ENCODE results near the gene GTSE1. TPM values are rescaled to one million over a fixed set of nuclear protein-coding genes. Genes with fewer than 3 reads are reported as not detected.

The GTSE1 gene
- polyA plus RNA-seq, 3 donors = 0.04 TPM; not detected in 2

GRCh38 chr22:46259374-46259773, 37.3 kb upstream of the GTSE1 start:
- WGBS (ENCODE audit: insufficient coverage) = 0% methylated on average over 5 of the region's 12 CpGs

GRCh38 chr22:46260038-46260437, 36.6 kb upstream of the GTSE1 start:
- Histone ChIP-seq H3K9me3 (replicated peaks in 1 of 2; ENCODE audit: control insufficient read depth in 1 of 2, insufficient read depth in 1 of 2, low read length in 2 of 2) (peaks cover 4 to 11% of the 10 kb centered on the region in 2 donors), H3K4me1 (ENCODE audit: control insufficient read depth in 1 of 2, insufficient read depth in 2 of 2, low read length in 2 of 2) (peaks cover 17 to 24% of the 10 kb centered on the region in 2 donors), H3K27ac (ENCODE audit: low read depth in 1 of 2, low read length in 2 of 2) (no peak overlapping the region), H4K20me1 (ENCODE audit: insufficient read depth, low read length) (no peaks in the 10 kb centered on the region), H3K9ac (ENCODE audit: insufficient read depth, low read length, poor library complexity, severe bottlenecking) (no peak overlapping the region), H3K27me3 (ENCODE audit: control insufficient read depth in 2 of 2, insufficient read depth in 2 of 2, low read length in 2 of 2) (peaks cover 5 to 27% of the 10 kb centered on the region in 2 donors), H3K79me2 (ENCODE audit: insufficient read depth, low read length) (no peaks in the 10 kb centered on the region), H2AFZ (ENCODE audit: insufficient read depth, low read depth, low read length, poor library complexity, severe bottlenecking) (no peak overlapping the region), H3K4me3 (replicated peaks in 1 of 3; ENCODE audit: low read depth in 2 of 3, low read length in 3 of 3) (no peak overlapping the region), H3K36me3 (replicated peaks in 1 of 2; ENCODE audit: control insufficient read depth in 1 of 2, insufficient read depth in 2 of 2, low read length in 2 of 2) (no peaks in the 10 kb centered on the region), H3K4me2 (replicated peaks; ENCODE audit: extremely low read depth, low read length, poor library complexity, severe bottlenecking) (no peak overlapping the region)
- no peak for DNase-seq
- Mint-ChIP-seq H3K36me3 (peaks cover 12 to 21% of the 10 kb centered on the region in 2 donors), H3K27me3 (ENCODE audit: low read depth in 3 of 3) (peaks cover 25 to 33% (median 32%) of the 10 kb centered on the region in 3 donors), H3K4me3 (no peak overlapping the region), H3K4me1 (peaks cover 22% of the 10 kb centered on the region), H3K9me3 (peaks cover 8 to 28% (median 17%) of the 10 kb centered on the region in 7 donors), H3K27ac (peak overlapping the region in 1 of 7 donors; percentile 61)
- WGBS (ENCODE audit: insufficient coverage) = 88% methylated on average over 5 of the region's 6 CpGs
- intact Hi-C loops (cut with micrococcal nuclease) = no loop called here
- TF ChIP-seq CTCF (IDR thresholded peaks at IDR 0.05) = no peak

More at GRCh38 chr22:46259374-46259773, 37.3 kb upstream of the GTSE1 start:
- Mint-ChIP-seq H3K4me3 (no peak overlapping the region), H3K36me3 (peaks cover 12 to 20% of the 10 kb centered on the region in 2 donors), H3K27me3 (ENCODE audit: low read depth in 3 of 3) (peaks cover 23 to 31% (median 28%) of the 10 kb centered on the region in 3 donors), H3K9me3 (peaks cover 7 to 23% (median 17%) of the 10 kb centered on the region in 7 donors), H3K4me1 (peaks cover 23% of the 10 kb centered on the region), H3K27ac (peak overlapping the region in 2 of 7 donors; percentile 67 to 79)
- no peaks in the 10 kb centered on the region for H4K20me1 ChIP-seq (ENCODE audit: insufficient read depth, low read length)
- peaks cover 5 to 27% of the 10 kb centered on the region in 2 donors for H3K27me3 ChIP-seq (ENCODE audit: control insufficient read depth in 2 of 2, insufficient read depth in 2 of 2, low read length in 2 of 2)
- intact Hi-C loops (cut with micrococcal nuclease) = no loop called here
- DNase-seq = peak in 2 of 3 donors; percentile 12 to 35
- peak overlapping the region; percentile 14 for H3K4me2 ChIP-seq (replicated peaks; ENCODE audit: extremely low read depth, low read length, poor library complexity, severe bottlenecking)
- H2AFZ ChIP-seq (ENCODE audit: insufficient read depth, low read depth, low read length, poor library complexity, severe bottlenecking) = no peak overlapping the region
- peaks cover 4 to 11% of the 10 kb centered on the region in 2 donors for H3K9me3 ChIP-seq (replicated peaks in 1 of 2; ENCODE audit: control insufficient read depth in 1 of 2, insufficient read depth in 1 of 2, low read length in 2 of 2)
- no peaks in the 10 kb centered on the region for H3K79me2 ChIP-seq (ENCODE audit: insufficient read depth, low read length)
- H3K36me3 ChIP-seq (replicated peaks in 1 of 2; ENCODE audit: control insufficient read depth in 1 of 2, insufficient read depth in 2 of 2, low read length in 2 of 2) = no peaks in the 10 kb centered on the region
- H3K27ac ChIP-seq (ENCODE audit: low read depth in 1 of 2, low read length in 2 of 2) = no peak overlapping the region
- no peak for TF ChIP-seq CTCF (IDR thresholded peaks at IDR 0.05)
- H3K9ac ChIP-seq (ENCODE audit: insufficient read depth, low read length, poor library complexity, severe bottlenecking) = no peak overlapping the region
- peaks cover 17 to 24% of the 10 kb centered on the region in 2 donors for H3K4me1 ChIP-seq (ENCODE audit: control insufficient read depth in 1 of 2, insufficient read depth in 2 of 2, low read length in 2 of 2)
- H3K4me3 ChIP-seq (replicated peaks in 1 of 3; ENCODE audit: low read depth in 2 of 3, low read length in 3 of 3) = no peak overlapping the region
